ENCODE results near the gene MGAT5.
"Not testable (repeated sequence)": the region's sequence is repeated elsewhere in the genome, so short reads cannot be mapped to it uniquely, and the experiment has no call there.

Gene MGAT5

DNA sequence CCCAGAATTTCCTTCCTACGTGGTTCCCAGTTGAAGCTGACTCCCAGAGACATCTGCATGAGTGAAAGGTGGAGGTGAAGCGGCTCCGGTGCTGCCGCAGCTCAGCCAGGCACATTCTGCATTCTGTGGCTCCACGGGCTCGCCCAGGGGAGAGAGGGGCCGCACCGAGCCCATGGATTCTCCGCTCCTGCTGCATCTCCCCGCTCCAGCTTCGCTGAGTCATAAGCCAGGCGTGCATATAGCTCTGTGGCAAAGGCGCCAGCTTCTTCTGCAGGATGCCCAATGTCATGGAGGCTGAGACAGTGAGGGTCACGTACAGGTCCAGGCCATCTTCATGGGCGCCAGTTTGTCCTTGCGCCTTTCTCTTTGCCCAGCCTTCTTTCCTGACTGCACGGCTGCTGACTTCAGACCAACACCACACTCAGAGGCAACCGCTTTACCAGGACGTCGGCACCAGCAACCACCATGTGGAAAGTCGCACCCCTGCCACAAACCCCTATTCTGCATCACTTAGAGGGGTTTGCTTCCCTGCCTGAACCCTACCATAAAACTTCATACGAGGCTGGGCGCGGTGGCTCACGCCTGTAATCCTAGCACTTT is 215.7 kb downstream of the MGAT5 start:
- DNase-seq (ENCODE audit: low read depth), result no peak

DNA sequence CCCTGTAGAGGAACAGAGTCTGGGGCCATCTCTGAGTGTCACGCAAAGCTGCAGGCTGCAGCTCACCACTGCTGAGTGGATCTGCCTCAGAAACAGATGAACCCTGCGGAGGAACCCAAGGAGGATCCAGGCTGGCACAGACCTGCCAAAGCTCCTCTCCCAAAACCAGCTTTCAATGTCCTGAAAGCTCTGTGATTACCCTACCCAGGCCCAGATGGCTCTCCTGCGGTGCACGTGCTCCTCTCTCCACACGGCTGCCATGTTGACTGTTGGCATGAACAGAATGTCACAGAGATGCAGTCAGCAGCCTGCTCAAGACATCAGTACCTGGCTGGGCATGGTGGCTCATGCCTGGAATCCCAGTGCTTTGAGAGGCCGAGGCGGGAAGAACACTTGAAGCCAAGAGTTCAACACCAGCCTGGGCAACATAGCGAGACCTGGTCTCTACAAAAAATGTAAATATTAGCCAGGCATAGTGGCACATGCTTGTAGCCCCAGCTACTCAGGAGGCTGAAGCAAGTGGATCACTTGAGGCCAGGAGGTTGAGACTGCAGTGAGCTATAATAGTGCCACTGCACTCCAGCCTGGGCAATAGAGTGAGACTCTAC is 216.8 kb downstream of the MGAT5 start:
- no peak for DNase-seq (ENCODE audit: low read depth)

DNA sequence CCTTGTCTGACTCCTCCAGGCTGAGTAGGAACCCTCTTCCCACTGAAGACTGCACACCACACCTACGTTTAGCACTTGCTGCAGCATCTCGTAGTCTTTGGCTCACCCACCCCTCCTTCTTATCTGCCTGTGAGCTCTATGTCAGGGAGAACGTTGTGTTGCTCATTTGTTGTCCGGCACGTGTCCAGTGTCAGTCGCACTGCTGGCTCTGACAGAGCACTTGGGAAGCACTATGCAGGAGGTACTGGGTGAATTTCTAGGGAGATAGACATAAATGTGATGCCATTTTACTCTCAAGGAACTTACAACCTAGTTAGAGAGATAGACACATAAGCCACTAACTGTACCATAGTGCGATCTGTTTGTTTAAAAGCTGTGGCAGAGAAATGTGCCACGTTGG is 223.1 kb downstream of the MGAT5 start:
- DNase-seq (ENCODE audit: low read depth), result not testable (repeated sequence)

DNA sequence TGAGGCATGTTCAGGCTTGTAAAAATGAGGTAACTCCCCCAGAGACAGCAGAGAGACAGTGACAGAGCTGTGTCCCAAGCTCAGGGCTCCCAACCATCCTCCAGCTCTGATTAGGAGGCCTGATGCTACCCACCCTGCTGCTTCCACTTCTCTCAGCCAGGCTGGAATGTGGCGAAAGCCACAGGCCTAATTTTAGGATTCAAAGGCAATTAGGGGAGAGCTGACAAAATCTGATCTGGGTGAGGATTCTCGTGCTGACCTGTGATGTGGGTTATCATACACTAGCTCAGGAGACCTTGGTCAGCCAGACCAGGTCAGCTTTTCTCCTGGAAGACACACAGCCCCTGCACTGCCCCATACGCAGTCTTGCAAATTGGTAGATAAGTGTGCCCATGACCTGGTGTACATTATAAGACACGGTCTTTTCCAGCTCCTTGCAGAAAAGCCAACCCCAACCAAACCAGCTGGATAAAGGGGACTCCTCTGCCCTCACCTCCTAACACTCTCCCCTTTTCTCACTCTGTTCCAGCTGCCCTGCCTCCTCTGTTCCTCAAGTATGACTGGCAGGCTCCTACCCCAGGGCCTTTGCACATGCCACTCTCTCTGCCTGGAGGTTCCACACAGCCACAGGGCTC is 225.9 kb downstream of the MGAT5 start:
- DNase-seq (ENCODE audit: low read depth), result no peak

DNA sequence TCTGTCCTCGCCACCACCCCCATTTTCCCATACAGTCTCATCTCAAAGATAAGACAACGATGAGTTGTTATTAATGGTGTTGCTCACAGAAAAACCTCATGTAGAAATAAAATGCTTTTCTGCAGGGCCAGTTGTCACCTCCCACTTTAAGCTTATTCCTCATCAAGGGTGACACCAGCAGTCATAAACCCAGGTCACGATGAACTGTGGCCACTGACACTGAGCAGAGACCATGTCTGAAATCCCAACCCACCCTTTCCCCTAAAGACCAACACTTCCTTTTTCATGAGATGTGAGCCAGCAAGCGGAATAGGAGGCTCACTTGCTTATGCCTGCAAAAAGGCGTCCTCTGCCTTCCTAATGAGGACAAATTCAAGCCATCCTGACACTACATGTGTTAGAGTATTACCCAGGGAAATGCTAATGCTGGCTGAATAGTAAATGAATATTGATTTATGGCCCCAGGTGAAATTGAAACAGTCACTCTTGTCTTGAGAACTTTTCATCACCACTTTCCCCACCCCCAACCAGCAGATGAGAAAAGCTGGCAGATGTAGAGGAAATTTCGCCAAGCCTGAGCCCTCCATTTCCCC is 228.4 kb downstream of the MGAT5 start:
- no peak for DNase-seq (ENCODE audit: low read depth)

DNA sequence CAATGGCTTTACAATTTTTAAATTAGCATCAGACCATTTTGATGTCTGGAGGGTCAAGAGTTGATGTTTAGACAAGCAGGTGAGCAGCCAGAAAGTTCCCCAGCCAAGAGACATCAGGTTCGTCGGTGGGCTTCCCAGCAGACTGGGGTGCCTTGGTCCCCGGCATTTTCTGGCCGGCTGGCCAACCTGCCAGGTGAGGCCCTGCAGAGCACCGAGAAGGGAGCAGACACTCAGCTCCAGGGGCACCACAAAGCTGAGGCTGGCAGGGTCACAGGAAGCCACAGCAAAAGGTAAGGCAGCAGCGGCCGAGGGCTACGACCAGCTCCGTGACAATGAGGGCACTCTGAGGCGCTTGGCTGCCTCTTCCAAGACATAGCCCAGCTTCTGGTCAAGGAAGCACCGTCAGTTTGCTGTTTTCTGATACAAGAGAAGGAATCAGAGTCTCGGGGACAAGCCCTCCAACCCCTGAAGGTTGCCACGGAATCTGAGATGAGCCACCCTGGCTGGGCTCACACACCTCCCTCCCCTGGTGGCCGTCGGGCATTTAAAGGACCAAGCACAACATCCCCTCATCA is 229.0 kb downstream of the MGAT5 start:
- DNase-seq (ENCODE audit: low read depth), result no peak

DNA sequence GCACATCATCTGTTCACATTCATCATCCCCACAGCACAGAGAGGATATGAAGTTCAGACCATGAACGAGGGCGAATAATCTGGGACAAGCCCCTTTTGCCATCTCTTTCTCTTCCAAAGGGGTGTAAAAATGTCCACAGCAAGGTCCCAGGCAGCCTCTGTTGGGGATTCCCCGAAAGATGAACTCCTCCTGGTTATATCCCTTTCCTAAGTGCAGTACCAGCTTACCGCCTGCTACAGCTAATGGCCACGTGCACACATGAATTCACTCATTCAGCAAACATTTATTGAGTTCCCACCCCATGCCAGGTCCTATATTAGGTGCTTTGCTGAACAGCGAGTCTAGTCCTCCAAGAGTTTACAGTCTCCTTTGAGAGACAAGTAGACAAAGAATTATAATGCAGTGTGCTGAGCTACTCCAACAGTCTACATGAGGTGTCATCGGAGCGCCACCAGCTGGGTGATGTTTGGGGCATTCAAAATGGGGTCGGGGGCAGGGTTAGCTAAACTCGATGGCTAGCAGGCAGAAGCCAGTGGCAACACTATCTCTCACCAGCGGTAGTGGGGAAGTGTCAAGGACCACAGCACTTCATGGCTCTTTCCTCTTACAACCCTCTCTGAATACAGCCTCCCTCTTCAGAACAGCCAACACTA is 236.0 kb downstream of the MGAT5 start:
- DNase-seq (ENCODE audit: low read depth), result no peak

DNA sequence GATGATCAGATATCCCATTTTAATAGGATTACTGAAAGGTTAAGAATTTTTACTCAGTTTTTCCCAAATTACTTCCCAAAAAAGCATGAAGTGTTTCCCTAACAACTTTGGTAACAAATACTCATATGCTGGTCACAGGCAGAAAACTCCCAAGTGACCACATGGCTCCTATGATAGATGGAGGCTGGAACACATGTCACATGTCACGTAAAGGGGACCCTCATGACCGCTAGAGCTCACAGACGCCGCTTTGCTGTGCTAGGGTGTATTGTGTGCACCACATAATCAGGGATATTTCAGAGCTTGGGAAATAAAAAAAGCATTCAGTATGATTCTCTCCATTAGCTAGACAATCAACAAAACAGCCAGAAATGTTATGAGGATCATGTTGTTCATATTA is 236.7 kb downstream of the MGAT5 start:
- no peak for DNase-seq (ENCODE audit: low read depth)

DNA sequence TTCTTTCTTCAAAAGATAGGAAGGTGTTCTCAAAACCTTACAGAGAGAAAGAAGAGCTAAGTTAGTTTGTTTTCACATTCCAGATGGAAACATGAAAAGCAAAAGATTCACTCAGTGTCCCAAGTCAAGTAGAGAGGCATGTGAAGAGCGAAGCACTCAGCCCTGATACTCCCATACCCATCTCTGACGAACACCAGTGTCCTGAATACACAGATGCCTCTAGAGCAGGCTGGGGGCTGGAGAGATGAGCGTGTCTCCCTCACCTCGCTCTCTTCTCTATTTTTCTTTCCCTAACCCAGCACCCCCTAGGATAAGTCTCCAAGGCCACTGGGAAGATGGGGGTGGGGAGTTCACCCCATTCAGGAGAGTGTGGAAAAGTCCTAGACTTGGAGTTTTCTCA is 237.2 kb downstream of the MGAT5 start:
- DNase-seq (ENCODE audit: low read depth), result no peak

DNA sequence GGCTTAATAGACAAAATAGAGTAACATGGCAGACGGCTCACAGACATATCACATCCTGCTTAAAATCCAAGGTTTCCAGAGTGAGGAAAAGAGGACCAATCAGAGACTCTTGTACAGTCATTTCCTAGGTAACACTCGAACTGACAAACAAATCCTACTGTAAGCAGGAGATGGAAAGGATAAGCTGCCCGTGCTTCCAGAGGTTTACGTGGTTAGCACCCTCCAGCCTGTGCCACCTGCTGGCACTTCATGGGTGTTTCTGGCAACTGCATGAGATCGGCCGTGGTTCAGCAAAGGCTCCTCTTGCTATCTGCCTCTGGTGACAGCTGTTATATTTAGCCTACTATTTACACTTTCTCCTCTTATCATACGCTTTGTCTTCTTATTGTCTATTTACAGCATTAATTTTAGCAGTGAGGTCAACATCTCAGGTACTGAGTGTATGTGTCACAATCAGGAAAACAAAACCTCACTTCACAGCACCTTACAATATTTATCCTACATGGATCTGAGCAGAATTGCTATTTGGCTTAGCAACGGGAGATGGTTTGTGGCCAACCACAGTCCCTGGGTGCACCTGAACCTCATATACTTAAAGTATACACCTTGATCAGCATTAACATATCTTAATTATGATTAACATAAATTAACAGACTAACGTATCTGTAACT is 238.0 kb downstream of the MGAT5 start:
- no peak for DNase-seq (ENCODE audit: low read depth)

DNA sequence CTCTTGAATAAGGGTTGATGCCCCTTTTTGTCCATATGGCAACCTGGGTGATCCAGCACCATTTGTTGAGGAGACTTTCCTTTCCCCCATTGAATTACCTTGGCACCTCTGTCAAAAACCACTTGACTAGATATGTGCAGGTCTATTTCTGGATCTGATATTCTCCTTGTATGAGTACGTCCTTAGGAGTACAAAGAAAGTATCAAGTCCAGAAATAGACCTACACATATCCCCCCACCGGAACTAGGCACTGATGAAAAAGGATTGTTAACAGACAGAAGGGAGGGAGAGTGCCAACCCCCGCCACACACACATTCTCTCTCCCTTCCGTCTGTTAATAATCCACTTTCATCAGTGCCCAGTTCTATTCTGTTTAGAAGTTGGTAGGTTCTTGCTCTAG is 239.9 kb downstream of the MGAT5 start:
- DNase-seq (ENCODE audit: low read depth), result no peak

DNA sequence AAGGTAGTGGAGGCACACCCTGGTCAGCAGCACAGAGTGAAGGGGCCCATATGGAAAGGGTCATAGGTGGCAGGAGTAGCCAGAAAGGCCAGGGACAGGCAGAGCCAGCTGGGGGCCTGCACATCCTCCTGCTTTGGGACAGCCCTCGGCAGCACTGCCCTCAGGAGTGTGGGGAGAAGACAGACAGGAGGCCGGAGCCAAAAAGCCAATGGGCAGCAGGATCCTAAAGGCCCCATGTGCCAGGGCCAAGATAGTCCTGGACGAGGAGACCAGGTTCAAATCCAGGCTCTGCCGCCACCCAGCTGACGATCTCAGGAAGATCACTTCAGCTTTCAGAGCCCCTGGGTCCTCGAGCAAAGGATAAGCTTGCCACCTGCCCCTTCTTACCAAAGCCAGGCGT is 244.8 kb downstream of the MGAT5 start:
- no peak for DNase-seq (ENCODE audit: low read depth)

DNA sequence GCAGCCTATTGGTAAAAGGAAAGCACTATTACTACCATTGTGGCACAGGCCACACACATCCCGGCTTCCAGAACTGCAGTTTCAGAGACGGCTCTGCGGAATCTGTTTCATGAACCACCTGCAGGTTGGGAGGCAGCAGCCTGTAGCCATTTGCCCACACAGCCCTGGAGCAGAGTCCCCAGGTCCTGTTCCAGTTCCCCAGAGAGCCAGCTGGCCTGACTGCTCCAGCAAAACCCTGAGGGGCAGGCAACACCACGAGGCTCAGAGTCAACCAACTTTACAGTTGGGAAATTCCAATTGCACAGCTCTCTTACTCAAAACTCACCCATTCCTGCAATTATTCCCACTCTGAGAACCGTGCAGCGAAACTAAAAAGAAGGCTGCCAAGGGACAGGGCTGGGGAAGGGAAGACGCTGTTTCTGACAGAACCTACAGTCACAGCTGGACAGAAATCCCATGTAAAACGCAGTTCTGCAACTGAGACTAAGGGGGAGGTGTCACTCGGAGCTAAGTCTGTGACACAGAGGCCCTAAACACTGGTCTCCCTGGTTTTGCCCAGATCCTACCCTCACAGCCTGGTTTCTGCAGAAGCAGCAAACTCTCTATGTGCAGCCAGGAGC is 245.5 kb downstream of the MGAT5 start:
- no peak for DNase-seq (ENCODE audit: low read depth)

DNA sequence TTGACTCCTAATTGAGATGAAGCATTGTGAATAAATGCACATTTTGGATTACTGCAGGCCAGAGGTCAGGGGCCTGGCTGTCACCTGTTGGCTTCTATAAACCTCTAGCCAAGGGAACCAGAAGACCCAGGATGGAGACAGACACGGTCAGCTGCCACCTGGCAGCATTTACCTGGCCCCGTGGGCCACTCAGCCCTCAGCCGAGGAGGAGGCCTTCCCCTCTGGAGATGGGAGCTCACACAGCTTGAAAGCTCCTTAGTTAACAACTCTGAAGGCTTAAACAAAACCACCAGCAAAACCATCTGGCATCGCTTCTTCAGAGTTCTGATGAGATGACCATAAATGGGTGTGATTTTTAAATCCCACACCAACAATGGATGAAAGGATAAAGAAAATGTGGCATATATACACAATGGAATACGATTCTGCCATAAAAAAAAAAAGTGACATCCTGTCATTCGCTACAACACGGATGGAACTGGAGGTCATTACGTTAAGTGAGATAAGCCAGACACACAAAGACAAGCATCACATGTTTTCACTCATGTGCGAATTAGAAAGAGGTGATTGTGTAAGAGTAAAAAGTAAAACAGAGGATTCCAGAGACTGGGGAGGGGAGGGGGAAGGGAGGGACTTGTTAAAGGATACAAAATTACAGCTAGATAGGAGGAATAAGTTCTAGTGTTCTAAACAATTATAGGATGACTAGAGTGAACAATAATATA is 246.5 kb downstream of the MGAT5 start:
- DNase-seq (ENCODE audit: low read depth), result no peak

DNA sequence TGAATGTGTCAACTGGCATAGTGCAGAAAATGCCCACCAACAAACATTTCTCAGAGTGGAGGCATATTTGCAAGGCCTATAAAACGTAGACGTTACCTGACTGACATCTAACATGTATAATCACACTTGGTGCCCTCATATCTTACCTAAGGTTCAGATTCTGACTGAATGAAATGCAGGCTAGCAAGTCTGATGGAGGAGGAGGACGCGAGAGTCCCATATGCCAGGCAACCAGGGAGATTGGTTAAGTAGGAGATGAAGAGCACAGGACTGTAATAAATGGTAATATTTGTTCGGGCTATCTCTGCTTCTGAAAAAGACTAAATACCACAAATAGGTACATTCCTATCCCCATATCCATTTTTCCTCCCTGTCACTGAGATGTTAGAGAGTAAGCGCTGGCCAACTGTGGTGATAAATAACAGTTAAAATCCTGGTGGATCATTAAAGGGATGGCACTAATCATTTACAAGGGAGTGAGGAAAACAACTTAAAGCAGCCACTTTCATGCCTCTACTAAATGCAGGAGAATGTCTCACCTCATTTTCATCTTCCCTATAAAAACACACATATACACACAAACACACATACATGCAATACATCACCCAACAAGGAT is 247.7 kb downstream of the MGAT5 start:
- no peak for DNase-seq (ENCODE audit: low read depth)

DNA sequence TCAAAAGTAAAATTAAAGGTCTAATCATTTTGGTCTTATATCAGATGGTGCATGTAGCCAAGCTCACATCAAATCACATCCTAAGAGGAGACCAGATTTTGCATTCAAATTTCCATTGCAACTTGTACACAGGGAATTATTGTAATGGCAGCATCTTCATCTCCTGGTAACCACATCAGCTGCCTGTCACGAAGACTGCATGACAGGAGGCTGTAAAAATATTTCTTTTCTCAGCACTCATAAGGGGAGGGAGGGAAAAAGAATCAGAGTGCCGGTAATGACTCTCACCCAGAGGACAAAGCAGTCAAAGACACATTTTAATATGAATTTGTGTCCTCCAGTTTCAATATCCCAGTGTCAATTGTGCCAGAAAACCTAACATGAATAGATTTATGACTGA is 248.2 kb downstream of the MGAT5 start:
- no peak for DNase-seq (ENCODE audit: low read depth)

Measured in T-helper 22 cell (primary cell).